Fibroblast of the aortic adventitia (primary cell): Measurements from ENCODE around the gene ASXL1. TPM values are rescaled to one million over a fixed set of nuclear protein-coding genes. Genes with fewer than 3 reads are reported as not detected.

Source experiments
- DNase-seq: peaks from one replicate; pipeline ENCODE4 v3.0.0-alpha.2; 2010; ENCODE audit warnings: low read depth
- H3K4me3 ChIP-seq: 2 replicates; pipeline ENCODE4 v1.5.1; 2011; ENCODE audit warnings: low read depth, mild to moderate bottlenecking, control low read depth, low read length, moderate library complexity
- CTCF ChIP-seq: IDR thresholded peaks from 2 replicates; pipeline ENCODE4 v1.5.1; 2011; ENCODE audit warnings: mild to moderate bottlenecking, low read length, control low read depth, inconsistent platforms; ENCODE audit not compliant: insufficient read depth
- total RNA-seq: library from RNA; depleted of rRNA; stranded (reverse); fragments of >200 nt; gene quantifications from 2 replicates; pipeline ENCODE4 v1.2.3, GENCODE V29; 2012; ENCODE audit warnings: low replicate concordance

The ASXL1 gene
- total RNA-seq, 1 donor, result 57.4 TPM

DNA sequence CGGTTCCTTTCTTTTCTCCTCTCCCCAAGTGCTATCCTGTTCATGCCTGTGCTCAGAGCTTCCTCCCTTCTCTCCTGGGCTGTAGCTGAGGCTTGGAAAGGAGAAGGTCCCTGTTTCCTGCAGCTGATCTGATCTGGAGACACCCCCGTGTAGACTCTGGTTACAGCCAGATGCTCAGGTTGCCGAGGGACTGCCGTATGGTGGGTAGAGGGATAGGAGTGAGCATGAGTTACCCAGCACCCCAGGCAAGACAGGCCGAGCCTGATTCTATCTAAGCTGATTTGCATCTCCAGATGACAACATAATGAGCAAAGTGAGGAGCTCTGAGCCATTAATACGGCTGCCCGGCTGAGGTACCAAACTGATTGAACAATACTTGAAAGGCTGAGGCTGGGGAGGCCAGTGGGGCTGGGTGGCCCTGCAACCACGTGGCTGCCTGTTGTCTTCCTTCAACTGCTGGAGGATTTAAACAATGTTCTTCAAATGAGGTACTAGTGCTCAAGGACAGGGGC lies 91.8 kb downstream of the ASXL1 start:
- DNase-seq, result no peak
- no peak for TF ChIP-seq CTCF
- no peak overlapping the region for H3K4me3 ChIP-seq

- no peak overlapping the region for H3K4me3 ChIP-seq
- TF ChIP-seq CTCF, result no peak
- DNase-seq, result no peak
These were observed 92.4 kb downstream of the ASXL1 start for GRCh38 chr20:32450484-32451061.

- H3K4me3 ChIP-seq, result no peak overlapping the region
- TF ChIP-seq CTCF, result no peak
- no peak for DNase-seq
These were observed 93.2 kb downstream of the ASXL1 start for GRCh38 chr20:32451340-32451681.

- no peak overlapping the region for H3K4me3 ChIP-seq
- no peak for TF ChIP-seq CTCF
- no peak for DNase-seq
These were observed 93.7 kb downstream of the ASXL1 start for GRCh38 chr20:32451682-32452461.

DNA sequence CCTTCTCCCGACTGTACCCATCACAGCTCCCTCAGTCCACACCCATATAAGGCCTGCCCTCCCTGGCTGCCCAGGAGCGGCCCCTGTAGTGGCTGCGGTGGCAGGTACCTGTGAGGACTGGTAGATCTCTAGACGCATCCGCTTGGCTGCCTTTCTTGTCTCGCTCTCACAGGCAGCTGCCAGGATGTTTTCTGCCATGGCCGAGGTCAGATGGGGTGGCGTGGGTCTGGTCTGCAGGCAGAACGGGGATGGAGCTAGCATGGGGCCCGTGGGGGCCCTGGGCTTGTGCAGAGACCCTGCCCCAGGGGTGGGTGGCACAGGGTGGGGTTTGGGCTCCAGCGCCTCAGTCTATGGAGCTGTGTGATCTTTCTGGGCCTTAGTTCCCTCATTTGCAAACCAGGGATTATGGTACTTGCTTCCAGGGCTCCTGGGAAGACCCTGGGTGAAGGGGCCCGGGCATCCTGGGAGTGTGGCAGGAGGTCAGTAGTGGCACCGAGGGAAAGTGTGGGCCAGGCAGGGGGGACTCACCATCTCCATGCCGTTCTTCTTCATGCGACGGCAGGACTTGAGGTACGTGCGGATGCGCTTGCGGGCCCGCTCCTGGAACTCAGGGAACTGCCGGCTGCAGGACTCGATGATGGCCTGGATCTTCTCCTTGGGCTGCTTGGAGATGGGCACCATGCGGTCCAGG lies 94.8 kb downstream of the ASXL1 start:
- no peak for TF ChIP-seq CTCF
- no peak overlapping the region for H3K4me3 ChIP-seq
- no peak for DNase-seq

- no peak for DNase-seq
These were observed 95.5 kb downstream of the ASXL1 start for GRCh38 chr20:32453467-32454163.

More at GRCh38 chr20:32453467-32454163, 95.5 kb downstream of the ASXL1 start:
- no peak for TF ChIP-seq CTCF
- no peak overlapping the region for H3K4me3 ChIP-seq
